Activated naive CD4-positive, alpha-beta T cell treated with anti-CD3 and anti-CD28 coated beads, Interleukin-2, amount 50 U/mL, for 24 hours (primary cell): ENCODE data around the gene GPR17.

ENCODE experiments used
- H3K27ac Mint-ChIP-seq: one replicate; pipeline ENCODE4 v1.8.0; 2021; ENCODE audit warnings: mild to moderate bottlenecking, mixed read lengths
- H3K27me3 Mint-ChIP-seq: one replicate; pipeline ENCODE4 v1.8.0; 2021; ENCODE audit warnings: mixed read lengths
- H3K36me3 Mint-ChIP-seq: one replicate; pipeline ENCODE4 v1.8.0; 2021; ENCODE audit warnings: mixed read lengths
- H3K4me1 Mint-ChIP-seq: one replicate; pipeline ENCODE4 v1.8.0; 2021; ENCODE audit warnings: mixed read lengths
- H3K4me3 Mint-ChIP-seq: one replicate; pipeline ENCODE4 v1.8.0; 2021; ENCODE audit warnings: mild to moderate bottlenecking, mixed read lengths
- H3K9me3 Mint-ChIP-seq: one replicate; pipeline ENCODE4 v1.8.0; 2021; ENCODE audit warnings: mixed read lengths

Gene GPR17

GRCh38 chr2:127652786-127653357 is 6.9 kb downstream of the GPR17 start:
- H3K36me3 Mint-ChIP-seq: no peaks in the 10 kb centered on the region
- no peaks in the 10 kb centered on the region for H3K27me3 Mint-ChIP-seq
- H3K27ac Mint-ChIP-seq: peak overlapping the region; percentile 36
- H3K4me1 Mint-ChIP-seq: peaks cover 17% of the 10 kb centered on the region
- H3K9me3 Mint-ChIP-seq: no peaks in the 10 kb centered on the region
- no peak overlapping the region for H3K4me3 Mint-ChIP-seq

- Mint-ChIP-seq H3K27me3 (no peaks in the 10 kb centered on the region), H3K4me1 (peaks cover 12% of the 10 kb centered on the region), H3K9me3 (no peaks in the 10 kb centered on the region), H3K36me3 (no peaks in the 10 kb centered on the region), H3K4me3 (no peak overlapping the region), H3K27ac (no peak overlapping the region)
These were observed 7.6 kb downstream of the GPR17 start for GRCh38 chr2:127653421-127654083.

- Mint-ChIP-seq H3K36me3 (no peaks in the 10 kb centered on the region), H3K27ac (no peak overlapping the region), H3K9me3 (no peaks in the 10 kb centered on the region), H3K4me1 (peaks cover 6% of the 10 kb centered on the region), H3K27me3 (no peaks in the 10 kb centered on the region), H3K4me3 (no peak overlapping the region)
These were observed 8.3 kb downstream of the GPR17 start for GRCh38 chr2:127654084-127654837.

GRCh38 chr2:127654838-127655175 is 8.9 kb downstream of the GPR17 start:
- no peaks in the 10 kb centered on the region for H3K9me3 Mint-ChIP-seq
- H3K27me3 Mint-ChIP-seq: peaks cover under 1% of the 10 kb centered on the region
- H3K36me3 Mint-ChIP-seq: peaks cover under 1% of the 10 kb centered on the region
- peaks cover 1% of the 10 kb centered on the region for H3K4me1 Mint-ChIP-seq
- H3K4me3 Mint-ChIP-seq: no peak overlapping the region
- no peak overlapping the region for H3K27ac Mint-ChIP-seq

GRCh38 chr2:127655209-127656073 is 9.5 kb downstream of the GPR17 start:
- Mint-ChIP-seq H3K4me1 (no peaks in the 10 kb centered on the region), H3K27me3 (peaks cover 1% of the 10 kb centered on the region), H3K9me3 (no peaks in the 10 kb centered on the region), H3K36me3 (peaks cover 2% of the 10 kb centered on the region), H3K27ac (no peak overlapping the region), H3K4me3 (no peak overlapping the region)

GRCh38 chr2:127656569-127657231 is 10.7 kb downstream of the GPR17 start:
- no peaks in the 10 kb centered on the region for H3K9me3 Mint-ChIP-seq
- no peak overlapping the region for H3K4me3 Mint-ChIP-seq
- peaks cover 2% of the 10 kb centered on the region for H3K36me3 Mint-ChIP-seq
- H3K27me3 Mint-ChIP-seq: peaks cover 6% of the 10 kb centered on the region
- no peak overlapping the region for H3K27ac Mint-ChIP-seq
- H3K4me1 Mint-ChIP-seq: no peaks in the 10 kb centered on the region

- Mint-ChIP-seq H3K9me3 (no peaks in the 10 kb centered on the region), H3K36me3 (peaks cover 2% of the 10 kb centered on the region), H3K27me3 (peaks cover 6% of the 10 kb centered on the region), H3K4me1 (no peaks in the 10 kb centered on the region), H3K4me3 (no peak overlapping the region), H3K27ac (no peak overlapping the region)
These were observed 11.3 kb downstream of the GPR17 start for GRCh38 chr2:127657232-127657595.

GRCh38 chr2:127658146-127658545 is 12.2 kb downstream of the GPR17 start:
- no peak overlapping the region for H3K27ac Mint-ChIP-seq
- H3K4me3 Mint-ChIP-seq: no peak overlapping the region
- no peaks in the 10 kb centered on the region for H3K9me3 Mint-ChIP-seq
- peaks cover 6% of the 10 kb centered on the region for H3K27me3 Mint-ChIP-seq
- peaks cover 2% of the 10 kb centered on the region for H3K36me3 Mint-ChIP-seq
- no peaks in the 10 kb centered on the region for H3K4me1 Mint-ChIP-seq

- Mint-ChIP-seq H3K27me3 (peaks cover 12% of the 10 kb centered on the region), H3K27ac (no peak overlapping the region), H3K36me3 (peaks cover 2% of the 10 kb centered on the region), H3K4me1 (no peaks in the 10 kb centered on the region), H3K4me3 (no peak overlapping the region), H3K9me3 (no peaks in the 10 kb centered on the region)
These were observed 12.9 kb downstream of the GPR17 start for GRCh38 chr2:127658641-127659407.

GRCh38 chr2:127659408-127660290 is 13.7 kb downstream of the GPR17 start:
- no peak overlapping the region for H3K4me3 Mint-ChIP-seq
- H3K9me3 Mint-ChIP-seq: no peaks in the 10 kb centered on the region
- H3K36me3 Mint-ChIP-seq: peaks cover 2% of the 10 kb centered on the region
- H3K27ac Mint-ChIP-seq: no peak overlapping the region
- no peaks in the 10 kb centered on the region for H3K4me1 Mint-ChIP-seq
- peaks cover 12% of the 10 kb centered on the region for H3K27me3 Mint-ChIP-seq

- Mint-ChIP-seq H3K36me3 (peaks cover 2% of the 10 kb centered on the region), H3K27me3 (peaks cover 16% of the 10 kb centered on the region), H3K27ac (no peak overlapping the region), H3K4me3 (no peak overlapping the region), H3K9me3 (no peaks in the 10 kb centered on the region), H3K4me1 (no peaks in the 10 kb centered on the region)
These were observed 14.3 kb downstream of the GPR17 start for GRCh38 chr2:127660291-127660578.

- H3K27ac Mint-ChIP-seq: no peak overlapping the region
- H3K27me3 Mint-ChIP-seq: peaks cover 20% of the 10 kb centered on the region
- H3K4me3 Mint-ChIP-seq: no peak overlapping the region
- H3K9me3 Mint-ChIP-seq: no peaks in the 10 kb centered on the region
- peaks cover 2% of the 10 kb centered on the region for H3K36me3 Mint-ChIP-seq
- H3K4me1 Mint-ChIP-seq: no peaks in the 10 kb centered on the region
These were observed 15.2 kb downstream of the GPR17 start for GRCh38 chr2:127661072-127661649.

GRCh38 chr2:127661949-127662510 is 16.1 kb downstream of the GPR17 start:
- H3K4me1 Mint-ChIP-seq: no peaks in the 10 kb centered on the region
- peaks cover 2% of the 10 kb centered on the region for H3K36me3 Mint-ChIP-seq
- no peak overlapping the region for H3K4me3 Mint-ChIP-seq
- H3K9me3 Mint-ChIP-seq: no peaks in the 10 kb centered on the region
- peaks cover 26% of the 10 kb centered on the region for H3K27me3 Mint-ChIP-seq
- no peak overlapping the region for H3K27ac Mint-ChIP-seq
